Naive thymus-derived CD8-positive, alpha-beta T cell (primary cell): ENCODE results near the gene AFAP1L1. TPM values are rescaled to one million over a fixed set of nuclear protein-coding genes. Genes with fewer than 3 reads are reported as not detected.

ENCODE experiments used
- ATAC-seq, 2 donors: fragments of 150-1000 bp; cut with Tn5 transposase in 1 of 2; sonication (Bioruptor Pico), chemical (Tn5 transposase) in 1 of 2; 1 replicate in 1 of 2; 2 replicates in 1 of 2; pipeline ENCODE4 v1.10.0; 2021; ENCODE audit warnings: mild to moderate bottlenecking in 2 of 2, moderate library complexity in 2 of 2
- POLR2A ChIA-PET: fragments of 350-600 bp; sonication (Branson Sonifier 250); formaldehyde crosslinking; loops from one replicate; lab custom pipeline; 2021; ENCODE audit warnings: antibody characterized with exemption; lab: Charles Lee
- DNase-seq, 10 donors: peaks; one replicate each; pipeline versions ENCODE4 v3.0.0 to v3.0.0-alpha.2; 2020 to 2022
- H3K27ac Mint-ChIP-seq, 10 donors: one replicate each; pipeline ENCODE4 v1.8.0; 2020 to 2022; ENCODE audit warnings: mild to moderate bottlenecking in 10 of 10, mixed read lengths in 10 of 10, moderate library complexity in 4 of 10, inconsistent platforms in 1 of 10
- H3K27me3 Mint-ChIP-seq, 5 donors: one replicate each; pipeline ENCODE4 v1.8.0; 2021 to 2022; ENCODE audit warnings: mixed read lengths in 5 of 5
- H3K36me3 Mint-ChIP-seq, 3 donors: one replicate each; pipeline ENCODE4 v1.8.0; 2020 to 2022; ENCODE audit warnings: mixed read lengths in 3 of 3, mild to moderate bottlenecking in 2 of 3, inconsistent platforms in 1 of 3
- H3K4me1 Mint-ChIP-seq, 4 donors: one replicate each; pipeline ENCODE4 v1.8.0; 2021 to 2022; ENCODE audit warnings: mixed read lengths in 4 of 4
- H3K4me3 Mint-ChIP-seq, 10 donors: one replicate each; pipeline ENCODE4 v1.8.0; 2020 to 2022; ENCODE audit warnings: mild to moderate bottlenecking in 10 of 10, mixed read lengths in 10 of 10, moderate library complexity in 6 of 10, inconsistent platforms in 1 of 10
- H3K9me3 Mint-ChIP-seq, 9 donors: one replicate each; pipeline ENCODE4 v1.8.0; 2020 to 2022; ENCODE audit warnings: mixed read lengths in 9 of 9, mild to moderate bottlenecking in 3 of 9, inconsistent platforms in 1 of 9, moderate library complexity in 1 of 9
- polyA plus RNA-seq, 3 donors: library from polyadenylated mRNA; unstranded; fragments of 300-500 nt; fragmentation: Illumina TruSeq; gene quantifications; one replicate each; pipeline ENCODE4 v1.2.3, GENCODE V29; 2021
- total RNA-seq, 8 experiments: library from RNA in 2 of 8; stranded (reverse) in 2 of 8; gene quantifications; one replicate each; pipeline ENCODE4 v1.2.3 and lab custom pipeline; 2021 to 2026

The AFAP1L1 gene
- total and polyA plus RNA-seq, 5 experiments from 2014 or later, result 0.13 to 1.2 (median 0.56) TPM

DNA sequence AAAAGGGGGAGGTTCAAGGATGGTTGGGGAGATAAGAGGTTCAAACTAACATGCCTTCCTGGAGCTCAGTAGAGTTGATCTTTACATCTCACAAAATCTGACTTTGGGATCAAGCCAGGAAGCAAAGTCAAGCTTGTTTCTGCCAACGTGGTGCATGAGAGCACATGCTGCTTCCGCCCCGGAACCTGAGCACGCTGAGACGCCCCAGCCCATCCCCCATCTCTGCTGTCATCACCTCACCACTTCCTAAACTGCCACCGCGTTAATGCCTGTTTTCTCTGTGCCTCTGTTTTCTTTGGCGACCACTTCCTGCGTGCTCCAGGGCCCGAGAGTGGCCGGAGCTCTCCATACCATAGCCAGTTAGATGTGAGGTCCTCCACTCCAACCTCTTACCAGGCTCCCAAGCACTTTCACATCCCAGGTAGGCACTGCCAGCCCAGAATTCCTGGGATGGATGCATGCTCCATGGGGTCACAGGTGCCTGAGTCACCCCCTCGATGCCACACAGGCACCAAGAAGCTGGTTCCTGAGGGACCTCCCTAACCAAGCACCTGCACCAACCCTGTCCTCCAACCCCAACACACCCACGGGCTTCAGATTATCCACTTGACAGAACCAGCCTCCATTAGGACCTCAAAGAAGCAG is 31.2 kb upstream of the AFAP1L1 start:
- H3K4me1 Mint-ChIP-seq, result peaks cover 32 to 75% (median 60%) of the 10 kb centered on the region in 4 donors
- POLR2A ChIA-PET, result interaction anchor here (0.5 to 2.1 kb wide), 14 partner anchors 9 to 1169 kb away, joined by 3 to 6 read pairs (median 4); partner anchors contain the start of genes ABLIM3, CSNK1A1 and SLC26A2
- peak; percentile 98 for ATAC-seq
- peaks cover 0 to 10% (median 0%) of the 10 kb centered on the region in 9 donors for H3K9me3 Mint-ChIP-seq
- peak overlapping the region; percentile 50 to 90 (median 61) for H3K4me3 Mint-ChIP-seq
- peak; percentile 49 to 94 (median 88) for DNase-seq
- H3K27me3 Mint-ChIP-seq, result peaks cover 0 to 2% (median 0%) of the 10 kb centered on the region in 5 donors
- peaks cover 0 to 3% (median 0%) of the 10 kb centered on the region in 3 donors for H3K36me3 Mint-ChIP-seq
- H3K27ac Mint-ChIP-seq, result peak overlapping the region; percentile 71 to 97 (median 90)

DNA sequence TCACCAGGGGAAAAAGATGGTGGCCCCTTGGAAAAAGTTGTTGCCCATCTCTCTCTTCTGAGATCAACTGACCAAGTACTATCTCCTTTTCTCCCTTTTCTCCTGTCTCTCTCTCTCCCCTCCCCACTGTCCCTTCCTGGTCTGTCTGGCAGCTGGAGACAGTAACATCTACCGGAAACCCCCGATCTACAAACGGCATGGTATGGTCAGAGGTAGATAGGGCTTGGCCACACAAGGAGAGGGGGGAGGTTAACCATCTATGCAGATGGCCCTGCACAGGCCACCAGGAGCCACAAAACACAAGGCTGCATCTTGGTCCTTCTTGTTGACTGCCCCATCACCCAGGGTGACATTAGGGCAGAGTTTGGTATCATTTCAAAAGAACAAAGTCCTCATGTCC is 29.3 kb upstream of the AFAP1L1 start:
- POLR2A ChIA-PET, result no interaction called here
- ATAC-seq (no peak), DNase-seq (no peak)
- Mint-ChIP-seq H3K4me3 (peak overlapping the region in 2 of 10 donors; percentile 0 to 62), H3K27me3 (peaks cover 0 to 3% (median 0%) of the 10 kb centered on the region in 5 donors), H3K9me3 (peaks cover 0 to 10% (median 0%) of the 10 kb centered on the region in 9 donors), H3K27ac (peak overlapping the region in 9 of 10 donors; percentile 14 to 94 (median 88)), H3K4me1 (peaks cover 31 to 72% (median 60%) of the 10 kb centered on the region in 4 donors), H3K36me3 (peaks cover 0 to 3% (median 0%) of the 10 kb centered on the region in 3 donors)

- H3K36me3 Mint-ChIP-seq, result no peaks in the 10 kb centered on the region
- peaks cover 0 to 5% (median 0%) of the 10 kb centered on the region in 9 donors for H3K9me3 Mint-ChIP-seq
- peaks cover 0 to 2% (median 0%) of the 10 kb centered on the region in 5 donors for H3K27me3 Mint-ChIP-seq
- H3K27ac Mint-ChIP-seq, result peak overlapping the region in 1 of 10 donors; percentile 77
- H3K4me1 Mint-ChIP-seq, result peaks cover 15 to 30% (median 21%) of the 10 kb centered on the region in 4 donors
- POLR2A ChIA-PET, result no interaction called here
- DNase-seq, result no peak
- no peak overlapping the region for H3K4me3 Mint-ChIP-seq
- ATAC-seq, result no peak
These were observed 24.8 kb upstream of the AFAP1L1 start for GRCh38 chr5:149246906-149247305.

DNA sequence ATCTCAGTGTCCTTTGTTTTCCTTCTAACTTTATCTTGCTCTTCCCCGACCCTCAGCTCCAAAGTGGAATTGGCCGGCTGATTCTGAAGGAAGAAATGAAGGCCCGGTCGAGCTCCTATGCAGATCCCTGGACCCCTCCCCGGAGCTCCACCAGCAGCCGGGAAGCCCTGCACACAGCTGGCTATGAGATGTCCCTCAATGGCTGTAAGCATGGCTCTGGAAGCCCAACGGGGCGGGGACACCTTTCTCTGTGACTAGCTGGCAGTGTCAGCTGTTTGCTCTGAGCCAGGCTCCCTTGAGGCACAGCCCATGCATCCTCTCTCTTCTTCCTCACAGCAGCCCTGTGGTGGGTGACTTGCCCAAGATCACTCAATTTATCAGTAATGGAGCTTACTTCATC is 23.9 kb upstream of the AFAP1L1 start:
- Mint-ChIP-seq H3K4me1 (peaks cover 11 to 22% (median 16%) of the 10 kb centered on the region in 4 donors), H3K36me3 (no peaks in the 10 kb centered on the region), H3K4me3 (no peak overlapping the region), H3K27me3 (peaks cover 0 to 2% (median 0%) of the 10 kb centered on the region in 5 donors), H3K27ac (no peak overlapping the region), H3K9me3 (peaks cover 0 to 5% (median 0%) of the 10 kb centered on the region in 9 donors)
- POLR2A ChIA-PET, result interaction anchor here (0.7 kb wide), 1 partner anchor 945 kb away, joined by 3 read pairs; no protein-coding TSS in a partner anchor
- DNase-seq, result peak in 1 of 10 donors; percentile 32
- no peak for ATAC-seq

GRCh38 chr5:149251546-149251945 is 20.1 kb upstream of the AFAP1L1 start:
- Mint-ChIP-seq H3K9me3 (peaks cover 0 to 5% (median 0%) of the 10 kb centered on the region in 9 donors), H3K27ac (peak overlapping the region in 1 of 10 donors; percentile 1), H3K4me1 (peaks cover 0 to 7% (median 1%) of the 10 kb centered on the region in 4 donors), H3K36me3 (no peaks in the 10 kb centered on the region), H3K27me3 (peaks cover 0 to 2% (median 0%) of the 10 kb centered on the region in 5 donors), H3K4me3 (no peak overlapping the region)
- POLR2A ChIA-PET, result no interaction called here
- ATAC-seq, result no peak
- no peak for DNase-seq

DNA sequence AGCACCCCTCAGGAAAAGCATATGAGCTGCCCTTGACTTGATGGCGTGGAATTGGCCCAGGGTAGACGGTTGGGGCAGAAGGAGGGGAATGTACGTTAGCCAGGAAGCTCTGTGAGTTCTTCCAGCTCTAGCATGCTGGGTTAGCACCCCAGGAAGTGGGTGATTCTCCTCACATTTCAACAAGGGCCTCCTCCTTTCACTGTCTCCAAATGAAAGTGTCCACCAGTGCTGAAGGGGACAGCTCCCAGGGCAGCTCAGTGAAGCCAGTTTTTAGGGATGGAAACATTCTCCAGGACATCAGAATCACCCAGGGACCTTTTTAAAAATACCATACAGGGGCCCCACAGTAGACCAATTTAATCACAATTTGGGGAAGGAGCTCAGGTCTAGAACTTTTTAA is 17.2 kb upstream of the AFAP1L1 start:
- Mint-ChIP-seq H3K27ac (no peak overlapping the region), H3K4me1 (peaks cover 0 to 5% (median 0%) of the 10 kb centered on the region in 4 donors), H3K36me3 (no peaks in the 10 kb centered on the region), H3K9me3 (no peaks in the 10 kb centered on the region), H3K4me3 (no peak overlapping the region), H3K27me3 (peaks cover 0 to 1% (median 0%) of the 10 kb centered on the region in 5 donors)
- POLR2A ChIA-PET, result interaction anchor here (1.0 to 1.4 kb wide), 2 partner anchors 14 kb away, joined by 3 to 4 read pairs; no protein-coding TSS in a partner anchor
- DNase-seq (peak in 1 of 10 donors; percentile 15), ATAC-seq (no peak)

- no peak for DNase-seq
- Mint-ChIP-seq H3K27ac (no peak overlapping the region), H3K4me3 (no peak overlapping the region), H3K4me1 (peaks cover 0 to 5% (median 0%) of the 10 kb centered on the region in 4 donors), H3K36me3 (no peaks in the 10 kb centered on the region), H3K27me3 (peaks cover 0 to 3% (median 0%) of the 10 kb centered on the region in 5 donors), H3K9me3 (no peaks in the 10 kb centered on the region)
- ATAC-seq, result no peak
- POLR2A ChIA-PET, result no interaction called here
These were observed 15.2 kb upstream of the AFAP1L1 start for GRCh38 chr5:149256451-149256850.

- DNase-seq, result no peak
- Mint-ChIP-seq H3K9me3 (no peaks in the 10 kb centered on the region), H3K27me3 (peaks cover 0 to 3% (median 0%) of the 10 kb centered on the region in 5 donors), H3K36me3 (no peaks in the 10 kb centered on the region), H3K4me3 (no peak overlapping the region), H3K4me1 (peaks cover 0 to 5% (median 0%) of the 10 kb centered on the region in 4 donors), H3K27ac (no peak overlapping the region)
- POLR2A ChIA-PET, result no interaction called here
- no peak for ATAC-seq
These were observed 14.5 kb upstream of the AFAP1L1 start for GRCh38 chr5:149257131-149257530.

DNA sequence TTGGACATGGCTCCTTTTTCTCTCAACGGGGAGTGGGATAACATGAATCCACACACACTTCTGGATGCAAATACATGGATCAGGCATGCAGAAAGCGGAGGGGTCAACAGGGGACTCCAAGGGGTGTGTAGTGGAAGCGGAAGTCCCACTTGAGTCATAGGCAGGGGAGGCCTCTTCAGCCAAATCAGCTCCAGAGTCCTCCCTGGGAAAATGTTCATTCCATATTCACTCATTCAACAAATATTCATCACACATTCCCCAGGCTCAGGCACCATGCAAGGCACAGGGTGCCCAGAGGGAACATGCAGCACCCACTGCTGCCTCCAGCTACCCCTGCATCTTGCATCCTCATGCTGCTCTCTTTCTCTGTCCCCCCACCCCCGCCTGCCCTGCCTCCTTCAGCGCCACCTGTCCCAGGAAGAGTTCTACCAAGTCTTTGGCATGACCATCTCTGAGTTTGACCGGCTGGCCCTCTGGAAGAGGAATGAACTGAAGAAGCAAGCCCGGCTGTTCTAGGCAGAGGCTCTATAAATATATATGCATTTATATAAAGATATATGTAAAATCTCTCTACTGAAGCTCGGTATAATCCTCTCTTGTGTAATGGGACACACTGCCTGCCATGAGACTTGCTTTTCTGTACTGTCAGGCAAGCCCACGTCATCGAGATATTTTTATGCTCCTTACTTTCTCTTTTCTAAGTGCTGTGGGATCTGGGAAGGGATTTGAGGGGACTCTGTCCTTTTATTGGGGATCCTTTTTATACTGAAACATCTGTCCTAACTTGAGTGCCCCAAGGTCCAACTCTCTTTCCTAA is 13.6 kb upstream of the AFAP1L1 start:
- Mint-ChIP-seq H3K27ac (no peak overlapping the region), H3K4me3 (no peak overlapping the region), H3K9me3 (no peaks in the 10 kb centered on the region), H3K36me3 (no peaks in the 10 kb centered on the region), H3K4me1 (peaks cover 0 to 5% (median 0%) of the 10 kb centered on the region in 4 donors), H3K27me3 (peaks cover 0 to 3% (median 0%) of the 10 kb centered on the region in 5 donors)
- DNase-seq (peak in 1 of 10 donors; percentile 32), ATAC-seq (no peak)
- POLR2A ChIA-PET, result no interaction called here

- POLR2A ChIA-PET, result no interaction called here
- no peak for ATAC-seq
- Mint-ChIP-seq H3K27ac (no peak overlapping the region), H3K4me1 (peaks cover 7 to 11% (median 8%) of the 10 kb centered on the region in 4 donors), H3K9me3 (no peaks in the 10 kb centered on the region), H3K36me3 (no peaks in the 10 kb centered on the region), H3K27me3 (peaks cover 0 to 3% (median 0%) of the 10 kb centered on the region in 5 donors), H3K4me3 (no peak overlapping the region)
- DNase-seq, result peak in 1 of 10 donors; percentile 16
These were observed 10.9 kb upstream of the AFAP1L1 start for GRCh38 chr5:149260761-149261160.

- peaks cover 7 to 11% (median 8%) of the 10 kb centered on the region in 4 donors for H3K4me1 Mint-ChIP-seq
- DNase-seq (no peak), ATAC-seq (no peak)
- no peak overlapping the region for H3K27ac Mint-ChIP-seq
- no peak overlapping the region for H3K4me3 Mint-ChIP-seq
- no peaks in the 10 kb centered on the region for H3K36me3 Mint-ChIP-seq
- POLR2A ChIA-PET, result no interaction called here
- peaks cover 0 to 3% (median 0%) of the 10 kb centered on the region in 5 donors for H3K27me3 Mint-ChIP-seq
- H3K9me3 Mint-ChIP-seq, result no peaks in the 10 kb centered on the region
These were observed 10.4 kb upstream of the AFAP1L1 start for GRCh38 chr5:149261246-149261645.

GRCh38 chr5:149262315-149262714 is 9.3 kb upstream of the AFAP1L1 start:
- H3K27me3 Mint-ChIP-seq, result peaks cover 0 to 3% (median 0%) of the 10 kb centered on the region in 5 donors

More at GRCh38 chr5:149262315-149262714, 9.3 kb upstream of the AFAP1L1 start:
- ATAC-seq, result no peak
- DNase-seq, result no peak
- no peaks in the 10 kb centered on the region for H3K36me3 Mint-ChIP-seq
- H3K9me3 Mint-ChIP-seq, result peaks cover 0 to 1% (median 0%) of the 10 kb centered on the region in 9 donors
- no peak overlapping the region for H3K27ac Mint-ChIP-seq
- H3K4me1 Mint-ChIP-seq, result peaks cover 7 to 11% (median 8%) of the 10 kb centered on the region in 4 donors
- H3K4me3 Mint-ChIP-seq, result no peak overlapping the region
- POLR2A ChIA-PET, result no interaction called here
